ENCODE measurements around the gene TENM4. TPM values are rescaled to one million over a fixed set of nuclear protein-coding genes. Genes with fewer than 3 reads are reported as not detected.
A peak's percentile ranks its signal among the peaks of the same experiment; 100 is the strongest.

The TENM4 gene
- polyA plus RNA-seq, 1 experiment = 0.39 TPM

- POLR2A ChIA-PET = no interaction called here
- CTCF ChIA-PET = interaction anchor here (0.9 to 3.1 kb wide), 2 partner anchors 9 to 11 kb away, joined by 3 to 14 read pairs; no protein-coding TSS in a partner anchor
- TF ChIP-seq CTCF (IDR thresholded peaks at IDR 0.05; ENCODE audit: insufficient read depth, low read depth, low read length) = peak; percentile 18; the same call in 1 of the 2 replicates
- DNase-seq (ENCODE audit: low read depth) = no peak
- Histone ChIP-seq H3K4me3 (ENCODE audit: low read depth, low read length) (no peak overlapping the region), H3K27me3 (ENCODE audit: control insufficient read depth, insufficient read depth, low read length) (no peaks in the 10 kb centered on the region), H3K36me3 (ENCODE audit: control insufficient read depth, insufficient read depth, low read length) (no peaks in the 10 kb centered on the region)
Observed at GRCh38 chr11:79159657-79160450, 281.0 kb downstream of the TENM4 start.

GRCh38 chr11:79157738-79158137, 283.1 kb downstream of the TENM4 start:
- H3K27me3 ChIP-seq (ENCODE audit: control insufficient read depth, insufficient read depth, low read length) = no peaks in the 10 kb centered on the region
- CTCF ChIA-PET = interaction anchor here (3.1 kb wide), 1 partner anchor 11 kb away, joined by 14 read pairs; no protein-coding TSS in a partner anchor
- no peak overlapping the region for H3K4me3 ChIP-seq (ENCODE audit: low read depth, low read length)
- POLR2A ChIA-PET = no interaction called here
- TF ChIP-seq CTCF (IDR thresholded peaks at IDR 0.05; ENCODE audit: insufficient read depth, low read depth, low read length) = no peak
- H3K36me3 ChIP-seq (ENCODE audit: control insufficient read depth, insufficient read depth, low read length) = no peaks in the 10 kb centered on the region
- no peak for DNase-seq (ENCODE audit: low read depth)

- no peaks in the 10 kb centered on the region for H3K36me3 ChIP-seq (ENCODE audit: control insufficient read depth, insufficient read depth, low read length)
- DNase-seq (ENCODE audit: low read depth) = no peak
- TF ChIP-seq CTCF (IDR thresholded peaks at IDR 0.05; ENCODE audit: insufficient read depth, low read depth, low read length) = no peak
- no peak overlapping the region for H3K4me3 ChIP-seq (ENCODE audit: low read depth, low read length)
- CTCF ChIA-PET = no interaction called here
- POLR2A ChIA-PET = no interaction called here
- H3K27me3 ChIP-seq (ENCODE audit: control insufficient read depth, insufficient read depth, low read length) = no peaks in the 10 kb centered on the region
Observed at GRCh38 chr11:79156031-79156430, 284.8 kb downstream of the TENM4 start.

GRCh38 chr11:79155237-79155636, 285.6 kb downstream of the TENM4 start:
- no peak overlapping the region for H3K4me3 ChIP-seq (ENCODE audit: low read depth, low read length)
- CTCF ChIA-PET = no interaction called here
- POLR2A ChIA-PET = interaction anchor here (0.6 kb wide), 1 partner anchor 13 kb away, joined by 11 read pairs; no protein-coding TSS in a partner anchor
- H3K36me3 ChIP-seq (ENCODE audit: control insufficient read depth, insufficient read depth, low read length) = no peaks in the 10 kb centered on the region
- no peak for DNase-seq (ENCODE audit: low read depth)
- H3K27me3 ChIP-seq (ENCODE audit: control insufficient read depth, insufficient read depth, low read length) = no peaks in the 10 kb centered on the region
- no peak for TF ChIP-seq CTCF (IDR thresholded peaks at IDR 0.05; ENCODE audit: insufficient read depth, low read depth, low read length)

- no peak for DNase-seq (ENCODE audit: low read depth)
- ChIA-PET POLR2A (no interaction called here), CTCF (no interaction called here)
- H3K27me3 ChIP-seq (ENCODE audit: control insufficient read depth, insufficient read depth, low read length) = no peaks in the 10 kb centered on the region
- no peaks in the 10 kb centered on the region for H3K36me3 ChIP-seq (ENCODE audit: control insufficient read depth, insufficient read depth, low read length)
- TF ChIP-seq CTCF (IDR thresholded peaks at IDR 0.05; ENCODE audit: insufficient read depth, low read depth, low read length) = no peak
- H3K4me3 ChIP-seq (ENCODE audit: low read depth, low read length) = no peak overlapping the region
Observed at GRCh38 chr11:79152511-79152910, 288.3 kb downstream of the TENM4 start.

All from BJ (cell line).